A549 treated with RU486 at 1 μM for 4 hours (cell line): ENCODE results near the gene CEP43. TPM values are rescaled to one million over a fixed set of nuclear protein-coding genes. Genes with fewer than 3 reads are reported as not detected.

Experiments used
- total RNA-seq: library from RNA; stranded (reverse); fragments of 200-300 nt; extraction: Qiagen RNA extraction; gene quantifications from 5 replicates; pipeline ENCODE4 v1.2.3, GENCODE V29; 2022; ENCODE audit warnings: low read depth

The CEP43 gene, protein sequence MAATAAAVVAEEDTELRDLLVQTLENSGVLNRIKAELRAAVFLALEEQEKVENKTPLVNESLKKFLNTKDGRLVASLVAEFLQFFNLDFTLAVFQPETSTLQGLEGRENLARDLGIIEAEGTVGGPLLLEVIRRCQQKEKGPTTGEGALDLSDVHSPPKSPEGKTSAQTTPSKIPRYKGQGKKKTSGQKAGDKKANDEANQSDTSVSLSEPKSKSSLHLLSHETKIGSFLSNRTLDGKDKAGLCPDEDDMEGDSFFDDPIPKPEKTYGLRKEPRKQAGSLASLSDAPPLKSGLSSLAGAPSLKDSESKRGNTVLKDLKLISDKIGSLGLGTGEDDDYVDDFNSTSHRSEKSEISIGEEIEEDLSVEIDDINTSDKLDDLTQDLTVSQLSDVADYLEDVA
- total RNA-seq, result 8.2 to 10.9 TPM (median 9.8 TPM) in 5 replicates

DNA sequence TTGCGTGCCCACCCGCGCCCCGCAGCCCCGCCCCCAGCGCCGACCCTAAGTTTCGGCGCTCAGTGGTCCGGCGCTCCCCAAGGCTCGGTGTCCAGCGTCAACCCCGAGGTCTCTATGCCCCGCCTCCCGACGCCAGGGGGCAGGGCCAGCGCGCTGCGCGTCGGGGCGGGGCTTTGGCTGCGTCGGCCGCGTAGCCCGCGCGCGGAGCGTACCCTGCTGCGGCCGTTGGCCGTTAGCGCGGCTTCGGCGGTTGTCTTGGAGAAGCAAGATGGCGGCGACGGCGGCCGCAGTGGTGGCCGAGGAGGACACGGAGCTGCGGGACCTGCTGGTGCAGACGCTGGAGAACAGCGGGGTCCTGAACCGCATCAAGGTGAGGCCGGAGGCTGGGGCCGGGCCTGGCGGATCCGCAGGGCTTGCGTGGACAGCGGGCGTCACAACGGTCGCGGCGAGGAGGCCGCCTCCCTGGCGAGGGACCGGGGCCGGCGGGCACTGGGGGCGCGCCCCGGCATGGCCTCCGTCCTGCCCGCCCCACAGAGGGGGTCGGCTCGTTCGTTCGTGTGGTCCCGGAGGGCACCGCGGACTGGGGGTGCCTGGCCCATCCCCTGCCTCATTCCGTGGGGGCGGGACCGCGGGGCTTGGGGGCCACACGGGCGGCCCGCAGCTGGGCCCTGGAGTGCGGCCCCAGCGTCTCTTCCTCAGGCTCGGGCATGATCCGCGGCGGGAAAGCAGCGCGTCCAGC is at the start of gene CEP43:
Gene CEP43, plus strand, starts transcription at position 253 of the 739 bp plus-strand sequence. Its CDS starts 16 bp downstream, at position 269.

GRCh38 chr6:166956444-166957086 is 42.6 kb upstream of the CEP43 start, which contains the start of gene RNASET2:
Gene RNASET2, minus strand, starts transcription at chr6:166956550. Its CDS starts 368 bp downstream, at chr6:166956182.

Other genes with a start within 250 kb of the CEP43 start
- gene RNASET2, start 42.8 kb upstream of the CEP43 start, total RNA-seq, result 13.4 to 18.1 TPM (median 15.6 TPM) in 5 replicates
- gene CCR6, start 123.7 kb downstream of the CEP43 start, total RNA-seq, result 0.12 TPM in 1 of 5 replicates, not detected in the others
- not detected in 5 replicates for gene GPR31, start 158.6 kb downstream of the CEP43 start, total RNA-seq